Activated CD4-positive, alpha-beta T cell treated with anti-CD3 and anti-CD28 coated beads, Interleukin-2, amount 50 U/mL, for 4 hours (primary cell): ENCODE results near the gene DOCK10.
"Not testable (repeated sequence)": the region's sequence is repeated elsewhere in the genome, so short reads cannot be mapped to it uniquely, and the experiment has no call there.

ENCODE experiments used
- DNase-seq, 2 experiments: peaks; one replicate each; pipeline ENCODE4 v3.0.0-alpha.2; 2020

Gene DOCK10

GRCh38 chr2:225041851-225042799 is at the start of gene DOCK10:
TSS of gene DOCK10 (minus strand) at chr2:225042468. CDS start at chr2:225042374, 94 bp downstream.
- peak; percentile 63 to 74 for DNase-seq

GRCh38 chr2:225091336-225091735 is 49.1 kb upstream of the DOCK10 start:
- no peak for DNase-seq

- DNase-seq = no peak
These were observed 48.5 kb upstream of the DOCK10 start for GRCh38 chr2:225090746-225091145.

GRCh38 chr2:225086915-225087314 is 44.6 kb upstream of the DOCK10 start:
- no peak for DNase-seq

GRCh38 chr2:225086439-225086838 is 44.2 kb upstream of the DOCK10 start:
- no peak for DNase-seq

- no peak for DNase-seq
These were observed 41.0 kb upstream of the DOCK10 start for GRCh38 chr2:225083276-225083675.

- DNase-seq = no peak
These were observed 33.9 kb upstream of the DOCK10 start for GRCh38 chr2:225076125-225076524.

GRCh38 chr2:225074919-225075681 is 32.8 kb upstream of the DOCK10 start:
- no peak for DNase-seq

GRCh38 chr2:225074366-225074765 is 32.1 kb upstream of the DOCK10 start:
- no peak for DNase-seq

- no peak for DNase-seq
These were observed 30.9 kb upstream of the DOCK10 start for GRCh38 chr2:225073198-225073597.

- DNase-seq = no peak
These were observed 30.2 kb upstream of the DOCK10 start for GRCh38 chr2:225072444-225072843.

GRCh38 chr2:225070811-225071210 is 28.5 kb upstream of the DOCK10 start:
- DNase-seq = no peak

GRCh38 chr2:225069966-225070365 is 27.7 kb upstream of the DOCK10 start:
- no peak for DNase-seq

- DNase-seq = no peak
These were observed 27.2 kb upstream of the DOCK10 start for GRCh38 chr2:225069477-225069876.

GRCh38 chr2:225065882-225066281 is 23.6 kb upstream of the DOCK10 start:
- DNase-seq = no peak

GRCh38 chr2:225064928-225065327 is 22.7 kb upstream of the DOCK10 start:
- no peak for DNase-seq

GRCh38 chr2:225064362-225064761 is 22.1 kb upstream of the DOCK10 start:
- no peak for DNase-seq

GRCh38 chr2:225056330-225057073 is 14.2 kb upstream of the DOCK10 start:
- DNase-seq = peak in 1 of 2 experiments; percentile 12

- DNase-seq = no peak
These were observed 13.4 kb upstream of the DOCK10 start for GRCh38 chr2:225055714-225056113.

GRCh38 chr2:225052703-225053102 is 10.4 kb upstream of the DOCK10 start:
- no peak for DNase-seq

GRCh38 chr2:225047502-225047901 is 5.2 kb upstream of the DOCK10 start:
- not testable (repeated sequence) for DNase-seq

GRCh38 chr2:225042800-225043167 is 516 bp upstream of the DOCK10 start:
- no peak for DNase-seq

- peak; percentile 43 to 57 for DNase-seq
These were observed 939 bp downstream of the DOCK10 start for GRCh38 chr2:225041207-225041850.
